ENCODE data around the gene RFX1.

GRCh38 chr19:13918726-13919411 is 87.3 kb downstream of the RFX1 start:
- TF ChIP-seq, protein P1, sequence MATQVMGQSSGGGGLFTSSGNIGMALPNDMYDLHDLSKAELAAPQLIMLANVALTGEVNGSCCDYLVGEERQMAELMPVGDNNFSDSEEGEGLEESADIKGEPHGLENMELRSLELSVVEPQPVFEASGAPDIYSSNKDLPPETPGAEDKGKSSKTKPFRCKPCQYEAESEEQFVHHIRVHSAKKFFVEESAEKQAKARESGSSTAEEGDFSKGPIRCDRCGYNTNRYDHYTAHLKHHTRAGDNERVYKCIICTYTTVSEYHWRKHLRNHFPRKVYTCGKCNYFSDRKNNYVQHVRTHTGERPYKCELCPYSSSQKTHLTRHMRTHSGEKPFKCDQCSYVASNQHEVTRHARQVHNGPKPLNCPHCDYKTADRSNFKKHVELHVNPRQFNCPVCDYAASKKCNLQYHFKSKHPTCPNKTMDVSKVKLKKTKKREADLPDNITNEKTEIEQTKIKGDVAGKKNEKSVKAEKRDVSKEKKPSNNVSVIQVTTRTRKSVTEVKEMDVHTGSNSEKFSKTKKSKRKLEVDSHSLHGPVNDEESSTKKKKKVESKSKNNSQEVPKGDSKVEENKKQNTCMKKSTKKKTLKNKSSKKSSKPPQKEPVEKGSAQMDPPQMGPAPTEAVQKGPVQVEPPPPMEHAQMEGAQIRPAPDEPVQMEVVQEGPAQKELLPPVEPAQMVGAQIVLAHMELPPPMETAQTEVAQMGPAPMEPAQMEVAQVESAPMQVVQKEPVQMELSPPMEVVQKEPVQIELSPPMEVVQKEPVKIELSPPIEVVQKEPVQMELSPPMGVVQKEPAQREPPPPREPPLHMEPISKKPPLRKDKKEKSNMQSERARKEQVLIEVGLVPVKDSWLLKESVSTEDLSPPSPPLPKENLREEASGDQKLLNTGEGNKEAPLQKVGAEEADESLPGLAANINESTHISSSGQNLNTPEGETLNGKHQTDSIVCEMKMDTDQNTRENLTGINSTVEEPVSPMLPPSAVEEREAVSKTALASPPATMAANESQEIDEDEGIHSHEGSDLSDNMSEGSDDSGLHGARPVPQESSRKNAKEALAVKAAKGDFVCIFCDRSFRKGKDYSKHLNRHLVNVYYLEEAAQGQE (IDR thresholded peaks at IDR 0.05; ENCODE audit: unreplicated experiment): no peak
- no peak for TF ChIP-seq POLR2AphosphoS5 (IDR thresholded peaks at IDR 0.05; ENCODE audit: low read depth)
- TF ChIP-seq, protein P2, sequence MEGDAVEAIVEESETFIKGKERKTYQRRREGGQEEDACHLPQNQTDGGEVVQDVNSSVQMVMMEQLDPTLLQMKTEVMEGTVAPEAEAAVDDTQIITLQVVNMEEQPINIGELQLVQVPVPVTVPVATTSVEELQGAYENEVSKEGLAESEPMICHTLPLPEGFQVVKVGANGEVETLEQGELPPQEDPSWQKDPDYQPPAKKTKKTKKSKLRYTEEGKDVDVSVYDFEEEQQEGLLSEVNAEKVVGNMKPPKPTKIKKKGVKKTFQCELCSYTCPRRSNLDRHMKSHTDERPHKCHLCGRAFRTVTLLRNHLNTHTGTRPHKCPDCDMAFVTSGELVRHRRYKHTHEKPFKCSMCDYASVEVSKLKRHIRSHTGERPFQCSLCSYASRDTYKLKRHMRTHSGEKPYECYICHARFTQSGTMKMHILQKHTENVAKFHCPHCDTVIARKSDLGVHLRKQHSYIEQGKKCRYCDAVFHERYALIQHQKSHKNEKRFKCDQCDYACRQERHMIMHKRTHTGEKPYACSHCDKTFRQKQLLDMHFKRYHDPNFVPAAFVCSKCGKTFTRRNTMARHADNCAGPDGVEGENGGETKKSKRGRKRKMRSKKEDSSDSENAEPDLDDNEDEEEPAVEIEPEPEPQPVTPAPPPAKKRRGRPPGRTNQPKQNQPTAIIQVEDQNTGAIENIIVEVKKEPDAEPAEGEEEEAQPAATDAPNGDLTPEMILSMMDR (conservative IDR thresholded peaks at IDR 0.05; ENCODE audit: low read depth in 2 of 2): no peak
- TF ChIP-seq EZH2 (IDR thresholded peaks at IDR 0.05; ENCODE audit: low read depth, unreplicated experiment): no peak
- no peak for TF ChIP-seq ETS1 (IDR thresholded peaks at IDR 0.05)
- TF ChIP-seq ZNF114 (CRISPR knock-in tag; IDR thresholded peaks at IDR 0.05): no peak
